ENCODE data around the gene POMGNT1.

The POMGNT1 gene

GRCh38 chr1:46191033-46191701, 7.1 kb downstream of the POMGNT1 start:
- no peak for TF ChIP-seq GATA3 (IDR thresholded peaks at IDR 0.05; ENCODE audit: low read depth, low read length)
- no peak for TF ChIP-seq GATA2 (IDR thresholded peaks at IDR 0.05; ENCODE audit: low read depth, low read length)

DNA sequence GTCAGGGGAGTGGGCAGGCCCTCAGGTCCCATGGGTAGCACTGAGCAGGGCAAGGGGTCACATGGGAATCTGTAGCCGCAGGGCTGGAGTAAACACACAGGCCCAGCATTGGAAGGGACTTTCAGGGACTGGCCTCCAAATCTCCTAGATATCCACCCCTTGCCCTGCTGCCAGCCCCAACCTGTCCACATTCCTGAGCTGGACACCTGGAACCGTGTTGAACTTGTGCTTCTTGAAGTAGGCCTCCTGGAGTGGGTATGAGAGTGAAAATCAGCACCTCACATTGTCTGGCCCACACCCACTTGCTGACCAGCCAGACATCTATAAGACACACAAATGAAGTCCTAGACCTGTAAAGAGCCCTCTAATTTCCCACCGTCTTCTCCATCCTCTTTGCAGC, 7.7 kb downstream of the POMGNT1 start:
- TF ChIP-seq GATA2 (IDR thresholded peaks at IDR 0.05; ENCODE audit: low read depth, low read length) (no peak), GATA3 (IDR thresholded peaks at IDR 0.05; ENCODE audit: low read depth, low read length) (no peak)

DNA sequence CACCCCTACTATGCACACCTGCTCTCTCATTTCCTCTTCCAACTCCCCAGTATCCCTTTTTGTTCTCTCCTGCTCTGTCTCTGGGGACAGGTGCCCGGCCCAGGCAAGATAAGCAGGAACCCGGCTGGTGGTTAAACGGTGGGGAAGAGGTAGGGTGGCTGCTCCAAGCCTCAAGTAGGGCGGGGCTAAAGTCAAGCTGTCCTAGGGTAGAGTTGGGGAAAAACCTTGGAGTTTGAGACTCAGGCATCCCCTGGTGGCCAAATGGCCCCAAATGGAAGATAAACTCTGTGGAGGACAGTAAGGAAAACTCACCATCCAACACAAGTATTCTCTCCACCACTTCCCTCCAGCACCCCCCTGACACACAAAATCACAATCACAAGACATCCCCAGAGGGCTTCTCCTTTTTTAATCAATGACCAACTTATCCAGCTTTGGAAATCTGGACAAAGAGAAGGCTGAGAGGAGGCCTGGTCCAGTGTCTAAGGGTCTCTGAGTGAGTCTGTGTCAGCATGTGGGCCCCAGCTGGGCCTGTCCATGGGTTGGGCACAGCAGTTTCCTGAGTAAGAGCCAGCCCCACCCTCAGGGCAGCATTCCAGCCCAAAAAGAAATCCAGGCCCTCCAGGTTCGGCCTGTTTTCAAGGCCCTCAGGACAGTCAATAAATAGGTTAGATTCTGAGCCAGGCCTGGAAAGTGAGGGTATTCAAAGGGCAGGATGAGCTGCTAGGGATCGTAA, 9.8 kb downstream of the POMGNT1 start:
- TF ChIP-seq GATA3 (IDR thresholded peaks at IDR 0.05; ENCODE audit: low read depth, low read length) = no peak
- TF ChIP-seq GATA2 (IDR thresholded peaks at IDR 0.05; ENCODE audit: low read depth, low read length) = no peak

GRCh38 chr1:46187106-46187869, 10.9 kb downstream of the POMGNT1 start:
- no peak for TF ChIP-seq GATA2 (IDR thresholded peaks at IDR 0.05; ENCODE audit: low read depth, low read length)
- no peak for TF ChIP-seq GATA3 (IDR thresholded peaks at IDR 0.05; ENCODE audit: low read depth, low read length)

DNA sequence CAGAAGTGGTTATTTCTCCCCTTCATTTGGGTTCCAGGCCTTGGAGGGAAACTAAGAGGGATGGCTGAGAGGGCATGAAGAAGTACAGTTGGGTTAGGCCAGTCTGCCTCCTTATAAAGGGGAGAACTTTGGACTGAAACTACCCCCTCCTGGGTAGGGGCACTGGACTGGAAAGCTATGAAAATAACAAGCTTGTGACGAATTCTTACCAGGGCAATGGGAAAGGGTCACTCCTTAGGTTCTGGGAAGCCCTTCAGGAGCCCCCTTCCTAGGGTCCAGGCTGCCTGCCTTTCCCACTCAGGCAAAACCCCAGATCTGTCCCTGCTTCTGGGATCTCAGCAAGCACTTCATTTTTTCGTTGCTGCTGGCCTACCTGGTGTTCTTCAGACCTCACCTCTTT, 12.2 kb downstream of the POMGNT1 start:
- TF ChIP-seq GATA3 (IDR thresholded peaks at IDR 0.05; ENCODE audit: low read depth, low read length) = no peak
- no peak for TF ChIP-seq GATA2 (IDR thresholded peaks at IDR 0.05; ENCODE audit: low read depth, low read length)

DNA sequence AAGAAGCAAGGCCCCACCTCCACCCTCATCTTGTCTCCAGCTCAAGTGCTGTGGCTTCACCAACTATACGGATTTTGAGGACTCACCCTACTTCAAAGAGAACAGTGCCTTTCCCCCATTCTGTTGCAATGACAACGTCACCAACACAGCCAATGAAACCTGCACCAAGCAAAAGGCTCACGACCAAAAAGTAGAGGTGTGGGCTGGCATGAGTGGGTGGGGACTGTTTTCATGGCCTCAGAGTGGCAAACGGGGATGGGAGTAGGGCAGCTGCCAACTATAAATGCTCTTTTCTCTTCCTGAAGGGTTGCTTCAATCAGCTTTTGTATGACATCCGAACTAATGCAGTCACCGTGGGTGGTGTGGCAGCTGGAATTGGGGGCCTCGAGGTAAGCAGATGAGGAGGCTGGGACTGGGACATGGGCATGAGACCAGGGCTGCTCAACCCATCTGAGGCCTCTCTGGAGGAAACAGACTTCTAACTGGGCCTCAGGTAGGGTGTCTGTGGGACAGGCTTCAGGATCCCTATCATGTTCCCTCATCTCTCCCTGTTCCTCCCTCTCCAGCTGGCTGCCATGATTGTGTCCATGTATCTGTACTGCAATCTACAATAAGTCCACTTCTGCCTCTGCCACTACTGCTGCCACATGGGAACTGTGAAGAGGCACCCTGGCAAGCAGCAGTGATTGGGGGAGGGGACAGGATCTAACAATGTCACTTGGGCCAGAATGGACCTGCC, 13.1 kb downstream of the POMGNT1 start:
- TF ChIP-seq GATA3 (IDR thresholded peaks at IDR 0.05; ENCODE audit: low read depth, low read length) (no peak), GATA2 (IDR thresholded peaks at IDR 0.05; ENCODE audit: low read depth, low read length) (peak; percentile 68; the same call in 1 of the 2 replicates)

GRCh38 chr1:46183926-46184557, 14.2 kb downstream of the POMGNT1 start:
- no peak for TF ChIP-seq GATA2 (IDR thresholded peaks at IDR 0.05; ENCODE audit: low read depth, low read length)

DNA sequence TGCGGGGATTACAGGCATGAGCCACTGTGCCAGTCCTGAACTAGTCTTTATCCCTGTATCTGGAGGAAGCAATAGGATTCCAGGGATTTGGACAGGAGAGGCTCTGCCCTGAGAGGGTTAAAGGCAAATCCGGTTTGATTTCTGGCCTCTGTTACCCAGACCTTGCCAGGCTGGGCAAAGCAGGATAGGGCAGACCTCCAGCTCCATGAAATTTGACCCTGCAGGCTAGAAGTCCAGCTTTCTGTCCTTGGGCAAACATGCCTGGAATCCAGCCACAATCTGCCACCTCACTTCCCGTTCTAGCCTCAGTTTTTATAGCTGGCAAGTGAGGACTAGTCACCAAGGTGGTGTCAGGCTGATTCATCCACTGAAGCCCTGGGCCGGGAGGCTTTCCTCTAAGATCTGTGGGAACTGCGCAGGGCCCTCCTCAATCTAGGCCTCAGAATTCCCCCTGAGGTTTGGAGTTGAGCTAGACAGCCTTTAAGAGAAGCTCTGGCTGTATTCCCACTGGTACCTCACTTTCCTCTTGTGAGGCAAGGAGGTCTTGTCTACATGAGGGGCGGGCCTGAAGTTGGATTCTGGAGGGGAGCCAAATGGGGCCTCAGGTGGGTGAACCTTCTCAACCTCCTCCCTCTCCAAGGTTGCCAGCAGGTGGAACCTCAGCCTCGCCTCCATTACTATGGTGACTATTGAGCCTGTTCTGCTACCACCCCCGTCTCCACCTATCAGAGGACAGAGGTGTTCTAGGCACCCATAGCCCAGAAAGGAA, 15.0 kb downstream of the POMGNT1 start:
- TF ChIP-seq GATA3 (IDR thresholded peaks at IDR 0.05; ENCODE audit: low read depth, low read length) (no peak), GATA2 (IDR thresholded peaks at IDR 0.05; ENCODE audit: low read depth, low read length) (no peak)

- TF ChIP-seq GATA2 (IDR thresholded peaks at IDR 0.05; ENCODE audit: low read depth, low read length) (peak; percentile 56; the same call in 1 of the 2 replicates), GATA3 (IDR thresholded peaks at IDR 0.05; ENCODE audit: low read depth, low read length) (no peak)
Measured at GRCh38 chr1:46181343-46182260, 16.6 kb downstream of the POMGNT1 start.

GRCh38 chr1:46180082-46180616, 18.1 kb downstream of the POMGNT1 start:
- TF ChIP-seq GATA3 (IDR thresholded peaks at IDR 0.05; ENCODE audit: low read depth, low read length) (no peak), GATA2 (IDR thresholded peaks at IDR 0.05; ENCODE audit: low read depth, low read length) (no peak)

DNA sequence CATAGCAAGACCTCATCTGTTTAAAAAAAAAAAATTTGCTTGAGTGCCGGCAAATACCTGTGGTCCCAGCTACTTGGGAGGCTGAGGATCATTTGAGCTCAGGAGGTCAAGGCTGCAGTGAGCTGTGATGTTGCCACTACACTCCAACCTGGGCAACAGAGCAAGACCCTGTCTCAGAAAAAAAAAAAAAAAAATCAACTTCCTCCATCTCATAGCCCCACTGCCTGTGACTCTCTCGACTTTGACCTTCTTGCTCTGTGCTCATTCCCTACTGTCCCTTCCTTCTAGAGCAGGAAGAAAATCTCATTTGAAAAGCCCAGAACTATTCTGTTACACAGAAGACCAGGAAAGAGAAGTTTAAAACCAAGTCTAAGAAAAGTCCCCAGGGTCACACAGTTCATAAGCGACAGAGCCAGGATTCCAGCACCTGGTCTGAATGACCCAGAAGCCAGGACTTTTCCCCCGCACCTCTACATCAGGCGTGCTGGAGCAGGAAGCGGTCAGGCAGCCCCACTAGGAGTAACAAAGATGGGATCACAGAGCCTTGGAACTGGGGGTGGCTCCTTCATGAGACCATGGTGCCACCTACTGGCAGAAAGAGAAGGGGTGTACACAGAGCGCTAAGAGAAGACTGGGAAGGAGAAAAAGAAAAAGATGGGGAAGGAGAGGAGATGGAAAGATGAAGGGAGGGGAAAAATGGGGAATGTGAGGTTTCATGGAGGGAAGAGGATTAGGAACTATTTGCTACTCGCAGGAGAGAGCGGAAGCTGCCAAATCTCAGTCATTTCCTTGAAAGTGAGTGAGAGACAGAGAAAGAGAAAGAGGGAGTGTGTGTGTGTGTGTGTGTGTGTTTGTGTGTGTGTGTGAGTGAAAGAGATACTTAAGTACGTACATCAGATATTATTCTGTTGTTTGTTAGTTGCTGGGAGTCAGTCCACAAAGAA, 18.8 kb downstream of the POMGNT1 start:
- TF ChIP-seq GATA3 (IDR thresholded peaks at IDR 0.05; ENCODE audit: low read depth, low read length) = no peak
- TF ChIP-seq GATA2 (IDR thresholded peaks at IDR 0.05; ENCODE audit: low read depth, low read length) = peak; percentile 25; the same call in 1 of the 2 replicates
